GM13976 (cell line): Measurements from ENCODE around the gene DIO3.

Source experiments
- DNase-seq: peaks from one replicate; pipeline ENCODE4 v3.0.0; 2012; ENCODE audit warnings: low spot score
- CTCF ChIP-seq: IDR thresholded peaks from 2 replicates; pipeline ENCODE4 v1.5.1; 2012; ENCODE audit warnings: borderline replicate concordance, mild to moderate bottlenecking; ENCODE audit not compliant: insufficient read depth; ENCODE audit errors: extremely low read depth, missing control alignments, control extremely low read depth
- in situ Hi-C: fragments of 300-500 bp; cut with MboI; formaldehyde crosslinking; loops from one replicate; pipeline ENCODE4 v1.12.0; 2022; ENCODE audit warnings: low sequenced_read_pairs, mixed read lengths, inconsistent platforms; ENCODE audit not compliant: unreplicated experiment

DIO3 gene

GRCh38 chr14:101561145-101561896 lies at the start of gene DIO3:
DIO3 (plus strand) TSS chr14:101561495.
- TF ChIP-seq CTCF: no peak
- DNase-seq: no peak
- in situ Hi-C loops: no loop called here

GRCh38 chr14:101511620-101512375 lies 49.5 kb upstream of the DIO3 start:
- in situ Hi-C loops: no loop called here
- no peak for DNase-seq
- no peak for TF ChIP-seq CTCF

GRCh38 chr14:101512376-101512695 lies 49.0 kb upstream of the DIO3 start:
- in situ Hi-C loops: no loop called here
- no peak for DNase-seq
- TF ChIP-seq CTCF: no peak

DNA sequence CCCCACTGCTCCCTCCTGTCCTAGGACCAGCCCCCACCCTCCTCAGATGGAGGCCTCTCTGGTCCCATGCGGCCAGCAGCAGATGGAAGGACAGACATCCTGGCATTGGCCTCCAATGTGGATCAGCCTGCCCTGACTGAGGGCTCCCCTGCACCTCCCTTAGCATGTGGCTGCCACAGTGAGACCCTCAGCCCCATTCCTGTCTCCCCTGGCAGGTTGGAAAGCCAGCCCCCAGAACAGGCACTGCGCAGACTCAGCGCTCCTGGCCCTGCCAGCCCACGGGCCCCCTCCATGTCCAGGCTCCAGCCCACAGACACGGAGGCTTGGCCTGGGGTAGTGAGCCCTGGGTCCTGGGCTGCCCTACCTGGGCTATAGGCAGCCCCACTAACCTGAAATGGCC lies 47.2 kb upstream of the DIO3 start:
- in situ Hi-C loops: no loop called here
- DNase-seq: no peak
- TF ChIP-seq CTCF: no peak

- TF ChIP-seq CTCF: no peak
These were observed 44.9 kb upstream of the DIO3 start for GRCh38 chr14:101516401-101516800.

DNA sequence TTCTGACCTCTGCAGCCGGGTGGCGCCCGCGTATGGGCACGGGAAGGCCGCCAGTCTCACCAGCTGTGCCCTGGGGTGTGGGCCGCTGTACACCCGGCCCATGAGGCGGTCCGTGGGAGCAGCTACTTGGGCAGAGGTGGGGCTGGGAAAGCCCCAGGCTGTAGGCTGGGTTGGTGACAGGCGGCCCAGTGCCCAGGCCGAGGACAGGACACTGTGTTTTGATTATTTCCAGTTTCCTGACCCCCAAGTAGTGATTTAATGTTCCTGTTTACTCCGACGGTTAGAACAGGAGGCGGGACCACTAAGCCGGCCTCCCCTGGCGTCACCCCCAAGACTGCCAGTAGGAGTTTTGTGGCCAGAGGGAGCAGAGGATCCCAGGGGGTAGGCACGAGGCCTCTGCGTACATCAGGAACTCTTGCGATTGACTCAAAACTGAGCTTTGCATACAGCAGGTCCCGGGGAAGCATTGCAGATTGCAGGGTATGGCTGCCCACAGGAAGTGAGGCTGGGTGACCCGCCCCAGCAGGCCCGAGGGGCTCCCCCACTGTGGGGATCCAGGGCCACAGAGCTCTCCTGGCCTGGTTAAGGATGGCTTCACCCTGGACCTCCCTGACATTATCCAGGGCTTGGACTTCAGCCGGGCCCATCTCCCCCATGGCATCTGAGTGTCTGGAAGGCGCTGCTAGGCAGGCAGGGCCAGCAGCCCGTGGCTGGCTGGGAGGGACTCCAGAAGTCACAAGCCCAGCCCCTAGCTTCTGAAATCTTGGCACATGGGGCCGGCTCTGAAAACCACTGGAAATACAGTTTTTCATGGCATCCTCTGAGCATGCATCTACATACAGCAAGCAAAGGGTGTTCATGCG lies 42.5 kb upstream of the DIO3 start:
- in situ Hi-C loops: no loop called here
- TF ChIP-seq CTCF: no peak
- DNase-seq: no peak

More at GRCh38 chr14:101516401-101516800, 44.9 kb upstream of the DIO3 start:
- no peak for DNase-seq
- in situ Hi-C loops: no loop called here
